WI38 (cell line): ENCODE results near the gene CCDC88C.

Experiments
- H3K4me3 ChIP-seq: 2 replicates; pipeline ENCODE4 v1.5.1; 2011; ENCODE audit warnings: low read depth, mild to moderate bottlenecking, control low read depth, low read length
- TF ChIP-seq, protein P1 (sequence below): IDR thresholded peaks from 2 replicates; pipeline ENCODE4 v1.5.1; 2012; ENCODE audit warnings: low read depth, mild to moderate bottlenecking, control low read depth, low read length

Gene CCDC88C

DNA sequence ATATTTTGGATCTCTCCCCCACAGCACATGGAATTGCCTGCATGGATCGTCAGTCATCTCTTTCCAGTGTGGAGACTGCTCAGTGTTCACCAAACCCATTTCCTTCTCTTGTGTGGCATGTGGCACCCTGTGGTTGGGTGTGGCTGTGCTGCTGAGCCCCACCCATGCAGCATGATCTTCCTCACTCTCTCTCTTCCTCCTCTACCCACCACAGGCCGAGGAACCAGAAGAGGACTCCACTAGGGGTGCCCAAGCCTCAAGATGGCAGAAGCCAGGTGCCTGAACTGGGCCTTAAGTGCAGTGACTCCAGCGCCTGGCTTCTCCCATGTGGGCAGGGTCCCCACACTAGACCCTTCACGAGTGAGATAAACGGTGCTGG, 106.3 kb downstream of the CCDC88C start:
- H3K4me3 ChIP-seq = no peak overlapping the region
- TF ChIP-seq, protein P1, sequence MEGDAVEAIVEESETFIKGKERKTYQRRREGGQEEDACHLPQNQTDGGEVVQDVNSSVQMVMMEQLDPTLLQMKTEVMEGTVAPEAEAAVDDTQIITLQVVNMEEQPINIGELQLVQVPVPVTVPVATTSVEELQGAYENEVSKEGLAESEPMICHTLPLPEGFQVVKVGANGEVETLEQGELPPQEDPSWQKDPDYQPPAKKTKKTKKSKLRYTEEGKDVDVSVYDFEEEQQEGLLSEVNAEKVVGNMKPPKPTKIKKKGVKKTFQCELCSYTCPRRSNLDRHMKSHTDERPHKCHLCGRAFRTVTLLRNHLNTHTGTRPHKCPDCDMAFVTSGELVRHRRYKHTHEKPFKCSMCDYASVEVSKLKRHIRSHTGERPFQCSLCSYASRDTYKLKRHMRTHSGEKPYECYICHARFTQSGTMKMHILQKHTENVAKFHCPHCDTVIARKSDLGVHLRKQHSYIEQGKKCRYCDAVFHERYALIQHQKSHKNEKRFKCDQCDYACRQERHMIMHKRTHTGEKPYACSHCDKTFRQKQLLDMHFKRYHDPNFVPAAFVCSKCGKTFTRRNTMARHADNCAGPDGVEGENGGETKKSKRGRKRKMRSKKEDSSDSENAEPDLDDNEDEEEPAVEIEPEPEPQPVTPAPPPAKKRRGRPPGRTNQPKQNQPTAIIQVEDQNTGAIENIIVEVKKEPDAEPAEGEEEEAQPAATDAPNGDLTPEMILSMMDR = no peak

DNA sequence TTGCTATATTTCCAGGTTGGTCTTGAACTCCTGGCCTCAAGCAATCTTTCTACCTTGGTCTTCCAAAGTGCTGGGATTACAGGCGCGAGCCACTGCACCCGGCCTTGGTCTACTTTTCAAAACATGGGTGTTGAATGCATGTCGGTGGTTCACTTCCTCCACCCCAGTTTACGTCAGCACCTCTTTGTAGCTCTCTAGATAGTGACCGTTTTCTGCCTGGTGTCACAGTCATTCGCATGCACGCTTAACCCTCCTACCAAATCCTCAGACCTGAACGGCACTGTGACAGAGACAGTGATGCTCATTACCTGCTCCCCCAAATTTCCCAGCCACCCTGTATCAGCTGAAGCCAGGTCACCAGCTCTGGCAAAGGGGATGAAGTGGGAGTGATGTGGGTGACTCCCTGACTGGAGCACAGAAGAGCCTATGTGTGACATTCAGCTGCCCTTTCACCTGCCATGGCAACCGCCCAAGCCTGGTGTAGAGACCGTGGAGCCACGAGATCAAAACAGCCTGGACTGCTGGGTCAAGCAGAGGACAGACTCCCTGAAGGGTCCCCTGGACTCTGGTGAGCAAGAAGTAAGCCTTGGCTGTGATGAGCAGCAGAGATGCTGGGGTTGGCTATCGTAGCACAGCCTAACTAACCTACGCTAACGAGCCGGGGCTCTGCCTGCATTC, 106.9 kb downstream of the CCDC88C start:
- TF ChIP-seq, protein P1 = no peak
- no peak overlapping the region for H3K4me3 ChIP-seq

DNA sequence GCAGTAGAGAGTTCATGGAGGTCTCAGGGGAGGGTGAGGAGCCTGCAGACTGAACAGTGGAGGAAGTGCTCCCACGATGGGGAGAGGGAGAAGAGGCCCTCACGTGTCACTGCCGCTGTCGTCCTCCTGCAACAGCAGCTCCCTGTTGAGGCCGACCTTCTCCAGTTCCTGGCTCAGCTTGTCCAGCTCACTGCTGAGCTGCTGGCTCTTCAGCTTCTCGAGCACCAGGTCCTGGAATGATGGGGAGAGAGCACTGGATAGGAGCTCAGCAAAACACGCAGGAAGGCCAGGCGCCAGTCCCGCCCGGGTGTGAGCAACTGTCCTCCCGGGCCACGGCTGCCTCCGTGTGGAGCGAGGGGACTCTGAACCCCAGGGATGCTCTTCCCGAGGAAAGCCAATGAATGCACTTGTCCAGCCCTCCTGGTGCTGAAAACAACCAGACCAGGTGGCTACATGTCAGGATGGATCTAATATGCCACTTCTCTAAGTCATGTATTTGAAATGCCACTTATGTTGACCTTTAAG, 107.8 kb downstream of the CCDC88C start:
- no peak overlapping the region for H3K4me3 ChIP-seq
- TF ChIP-seq, protein P1 = no peak

DNA sequence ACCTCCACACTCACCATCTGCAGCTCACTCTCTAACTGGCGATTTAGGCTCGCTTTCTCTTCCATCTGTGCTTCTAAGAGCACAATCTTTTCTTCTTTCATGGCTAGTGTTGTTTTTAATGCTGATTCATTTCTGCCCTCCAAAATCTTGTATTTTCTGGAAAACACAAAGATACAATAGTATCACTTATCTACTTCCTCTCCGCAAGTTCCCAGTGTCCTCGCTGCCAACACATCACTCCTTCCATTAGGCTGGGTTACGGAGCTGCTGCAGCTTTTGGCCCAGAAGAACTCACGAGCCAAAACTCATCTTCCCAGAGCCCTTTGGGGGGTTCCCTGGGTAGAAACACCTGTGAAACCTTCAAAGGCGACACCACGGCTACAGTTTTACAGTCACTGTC, 109.3 kb downstream of the CCDC88C start:
- H3K4me3 ChIP-seq = no peak overlapping the region
- TF ChIP-seq, protein P1 = no peak

DNA sequence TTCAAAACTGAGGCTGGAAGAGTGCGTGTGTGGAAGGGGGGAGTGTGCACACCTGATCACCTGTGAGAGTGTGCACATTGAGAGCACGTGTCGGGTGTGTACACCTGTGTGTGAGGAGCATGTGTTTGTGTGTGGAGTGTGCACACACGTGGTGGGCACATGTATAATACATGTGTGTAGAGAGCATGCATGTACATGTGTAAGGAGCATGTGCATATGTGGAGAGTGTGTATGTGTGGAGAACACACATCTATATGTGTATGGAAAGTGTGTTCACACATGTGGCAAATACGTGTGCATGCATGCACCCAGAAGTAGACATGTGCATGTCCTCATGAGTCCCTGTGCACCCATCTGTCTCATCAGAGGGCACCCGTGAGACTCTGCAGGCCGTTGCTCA, 110.0 kb downstream of the CCDC88C start:
- TF ChIP-seq, protein P1 = no peak
- no peak overlapping the region for H3K4me3 ChIP-seq

DNA sequence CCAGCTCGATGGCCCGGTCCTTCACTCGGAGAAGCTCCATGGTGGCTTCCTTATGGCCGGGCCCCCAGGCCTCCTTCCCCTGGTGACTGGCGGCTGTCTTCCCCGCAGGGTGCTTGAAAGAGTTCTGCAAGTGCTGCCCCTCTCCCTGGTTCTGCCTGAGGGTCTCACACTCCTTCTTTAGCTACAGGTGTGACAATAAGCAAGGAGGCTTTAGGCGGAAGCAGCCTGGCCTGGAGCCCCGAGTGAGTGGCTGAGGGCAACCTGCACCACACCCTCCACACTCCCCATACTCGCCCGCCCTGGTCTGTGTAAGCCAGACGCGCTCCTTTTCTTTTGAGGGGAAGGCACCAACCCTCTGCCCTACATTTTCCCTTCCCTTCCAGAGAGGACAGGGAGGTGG, 110.6 kb downstream of the CCDC88C start:
- no peak overlapping the region for H3K4me3 ChIP-seq
- TF ChIP-seq, protein P1 = no peak

DNA sequence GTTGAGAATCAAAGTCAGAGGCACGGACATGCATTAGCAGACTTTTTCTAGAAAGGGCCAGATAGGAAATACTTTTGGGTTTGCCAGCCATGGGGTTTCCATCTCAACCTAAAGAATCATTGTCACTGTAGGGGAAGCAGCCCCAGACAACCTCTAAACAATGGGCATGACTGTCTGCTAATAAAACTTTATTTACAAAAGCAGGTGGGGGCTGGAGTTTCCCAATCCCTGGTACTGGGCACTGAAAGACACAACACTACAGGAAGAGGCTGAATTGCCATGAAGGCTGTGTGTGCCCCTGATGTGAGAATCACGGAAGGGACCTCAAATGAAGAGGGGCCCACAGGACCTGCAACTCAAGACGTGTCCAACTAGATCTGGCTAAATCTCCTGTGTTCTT, 111.1 kb downstream of the CCDC88C start:
- H3K4me3 ChIP-seq = no peak overlapping the region
- TF ChIP-seq, protein P1 = no peak
